Activated CD8-positive, alpha-beta memory T cell treated with anti-CD3 and anti-CD28 coated beads for 48 hours (primary cell): ENCODE measurements around the gene UBE2D2.

ENCODE experiments used
- DNase-seq, 3 experiments: peaks; one replicate each; pipeline ENCODE4 v3.0.0-alpha.2; 2020; ENCODE audit warnings: low read depth in 2 of 3, low spot score in 2 of 3

Gene UBE2D2

GRCh38 chr5:139659695-139660101 lies 98.6 kb downstream of the UBE2D2 start:
- DNase-seq, result no peak

GRCh38 chr5:139660105-139660922 lies 99.2 kb downstream of the UBE2D2 start:
- no peak for DNase-seq

- no peak for DNase-seq
Observed at GRCh38 chr5:139660923-139661814, 100.0 kb downstream of the UBE2D2 start.

- DNase-seq, result no peak
Observed at GRCh38 chr5:139662617-139663016, 101.5 kb downstream of the UBE2D2 start.

GRCh38 chr5:139663207-139664085 lies 102.3 kb downstream of the UBE2D2 start:
- no peak for DNase-seq

GRCh38 chr5:139664086-139664693 lies 103.1 kb downstream of the UBE2D2 start:
- DNase-seq, result no peak

- DNase-seq, result no peak
Observed at GRCh38 chr5:139664727-139665351, 103.7 kb downstream of the UBE2D2 start.

- DNase-seq, result no peak
Observed at GRCh38 chr5:139665626-139666025, 104.5 kb downstream of the UBE2D2 start.

GRCh38 chr5:139666551-139666950 lies 105.4 kb downstream of the UBE2D2 start:
- no peak for DNase-seq

GRCh38 chr5:139667001-139667729 lies 106.0 kb downstream of the UBE2D2 start:
- no peak for DNase-seq

- no peak for DNase-seq
Observed at GRCh38 chr5:139667730-139668063, 106.6 kb downstream of the UBE2D2 start.

GRCh38 chr5:139668064-139668880 lies 107.1 kb downstream of the UBE2D2 start:
- peak in 1 of 3 experiments; percentile 29 for DNase-seq

GRCh38 chr5:139668924-139669661 lies 108.0 kb downstream of the UBE2D2 start:
- DNase-seq, result no peak

- DNase-seq, result peak in 1 of 3 experiments; percentile 20
Observed at GRCh38 chr5:139669662-139670368, 108.7 kb downstream of the UBE2D2 start.

GRCh38 chr5:139670369-139671095 lies 109.4 kb downstream of the UBE2D2 start:
- peak in 1 of 3 experiments; percentile 24 for DNase-seq

GRCh38 chr5:139671096-139671841 lies 110.1 kb downstream of the UBE2D2 start:
- DNase-seq, result no peak
